GM21528 (cell line): ENCODE results near the gene FECH.
"Not testable (repeated sequence)": the region's sequence is repeated elsewhere in the genome, so short reads cannot be mapped to it uniquely, and the experiment has no call there.

Source experiments
- ATAC-seq: cut with Tn5 transposase; IDR thresholded peaks from one replicate; pipeline ENCODE4 v1.9.1; 2021; ENCODE audit warnings: mild to moderate bottlenecking, moderate library complexity; ENCODE audit not compliant: unreplicated experiment, low FRiP score

Gene FECH

DNA sequence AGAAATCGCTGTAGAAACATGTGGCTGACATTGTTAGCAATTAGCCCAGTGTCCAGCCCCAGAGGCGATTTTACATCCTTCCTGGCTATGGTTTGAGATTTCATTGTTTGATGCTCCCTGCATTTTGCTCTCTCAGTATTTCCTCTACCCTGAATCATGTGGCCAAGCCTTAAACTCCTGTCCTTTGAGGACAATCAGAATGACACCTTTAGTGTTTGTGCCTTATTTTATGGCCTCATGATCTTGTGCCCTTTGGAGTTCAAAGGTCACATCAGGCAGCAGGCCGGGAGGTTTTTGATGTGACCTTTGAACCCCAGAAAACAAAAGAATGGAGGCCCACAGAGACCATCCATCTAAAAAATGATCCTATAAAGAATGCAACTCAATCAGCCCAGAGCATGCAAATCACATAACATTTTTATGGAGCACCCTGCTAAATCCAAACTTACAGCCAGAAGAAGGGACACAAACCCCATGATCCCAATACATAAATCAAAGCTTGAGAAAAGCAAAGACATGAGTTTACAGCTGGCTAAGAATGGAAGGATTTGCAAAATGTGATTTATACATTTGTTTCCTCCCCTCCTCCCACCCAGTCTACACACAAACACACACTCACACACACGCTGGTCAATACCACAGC, 52.5 kb downstream of the FECH start:
- ATAC-seq, result no peak

DNA sequence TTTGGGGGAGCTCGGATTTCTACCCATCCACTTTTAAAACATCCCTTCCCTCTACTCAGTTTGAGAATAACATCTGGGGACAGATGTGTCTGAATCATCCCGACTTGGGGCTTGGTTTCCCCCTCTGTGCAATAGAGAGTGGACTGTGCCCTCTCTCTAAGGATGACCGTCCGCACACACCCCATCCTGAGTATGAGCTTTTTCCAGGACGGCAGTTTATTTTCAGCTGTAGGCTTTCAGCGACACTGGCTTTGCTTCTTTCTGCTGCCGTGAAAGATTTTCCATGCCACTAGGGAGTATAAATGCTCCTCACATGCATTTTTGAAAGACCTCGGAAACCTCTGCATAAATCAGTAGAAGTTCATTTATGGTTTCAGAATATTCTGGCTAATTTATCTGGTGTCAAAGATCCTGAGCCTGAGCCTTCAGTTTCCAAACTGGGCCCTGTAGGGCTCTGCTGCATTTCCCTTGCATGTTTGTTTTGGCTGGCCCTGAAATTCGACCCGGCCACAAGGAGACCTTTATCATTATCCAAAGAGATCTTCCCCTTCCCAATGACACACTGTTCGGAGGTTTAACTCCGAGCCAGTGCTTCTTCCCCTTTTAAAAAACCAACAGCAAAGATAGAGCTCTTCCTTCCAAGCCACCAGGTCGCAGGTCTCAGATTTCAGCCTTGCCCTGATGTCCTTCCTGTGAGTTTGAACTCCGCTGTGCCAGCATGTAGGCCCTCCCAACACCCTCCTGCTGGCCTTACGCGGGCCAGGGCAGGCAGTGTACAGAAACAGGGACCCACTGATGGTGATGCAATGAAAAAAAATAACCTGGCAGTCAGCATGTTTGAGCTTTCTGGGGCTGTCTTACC, 53.3 kb downstream of the FECH start:
- no peak for ATAC-seq

DNA sequence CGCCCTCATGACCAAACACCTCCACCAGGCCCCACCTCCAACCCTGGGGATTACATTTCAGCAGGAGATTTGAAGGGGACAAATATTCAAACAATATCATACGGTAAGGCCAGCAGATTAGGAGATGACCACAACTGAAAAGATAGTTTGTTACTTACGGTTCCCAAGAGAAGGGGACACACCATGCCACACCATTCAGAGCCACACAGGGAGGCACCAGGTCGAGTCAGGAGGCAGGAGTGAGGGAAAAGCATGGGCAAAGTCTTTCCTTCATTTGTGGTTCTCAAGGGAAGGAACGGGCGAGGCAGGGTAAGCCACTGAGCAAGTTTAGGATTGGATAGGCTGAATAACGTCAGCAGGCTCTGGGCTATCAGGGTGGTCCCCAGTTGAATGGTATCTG, 57.4 kb downstream of the FECH start:
- ATAC-seq, result no peak

DNA sequence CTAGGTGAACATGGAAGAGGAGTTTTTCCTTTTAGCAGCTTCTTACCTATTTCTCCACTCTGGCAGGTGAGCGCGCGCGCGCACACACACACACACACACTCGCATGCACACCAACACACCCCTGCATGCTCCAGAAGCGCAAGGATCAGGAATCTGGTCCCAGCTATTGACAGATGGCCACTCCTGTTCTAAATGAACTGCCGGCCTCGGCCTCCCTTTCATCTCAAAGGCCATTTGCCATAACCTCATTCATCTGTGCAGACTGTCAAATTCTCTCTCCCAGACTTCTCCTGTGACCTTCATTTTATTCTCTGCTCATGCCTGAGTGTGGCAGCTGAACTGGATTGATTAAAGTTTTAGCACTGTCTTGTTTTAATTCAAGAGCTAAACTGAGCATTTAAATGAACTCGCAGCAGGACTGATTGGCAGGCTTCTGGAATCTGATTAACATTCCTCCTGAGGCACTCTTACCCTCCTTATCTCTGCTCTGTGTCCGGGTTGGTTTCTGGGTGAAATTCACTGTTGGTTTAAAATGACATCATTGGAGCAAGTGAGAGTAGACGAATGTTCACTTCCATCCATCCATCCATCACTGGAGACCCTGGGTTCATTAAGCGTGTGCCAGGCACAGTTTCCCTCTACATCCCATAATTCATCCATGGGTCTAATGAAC, 58.8 kb downstream of the FECH start:
- no peak for ATAC-seq

DNA sequence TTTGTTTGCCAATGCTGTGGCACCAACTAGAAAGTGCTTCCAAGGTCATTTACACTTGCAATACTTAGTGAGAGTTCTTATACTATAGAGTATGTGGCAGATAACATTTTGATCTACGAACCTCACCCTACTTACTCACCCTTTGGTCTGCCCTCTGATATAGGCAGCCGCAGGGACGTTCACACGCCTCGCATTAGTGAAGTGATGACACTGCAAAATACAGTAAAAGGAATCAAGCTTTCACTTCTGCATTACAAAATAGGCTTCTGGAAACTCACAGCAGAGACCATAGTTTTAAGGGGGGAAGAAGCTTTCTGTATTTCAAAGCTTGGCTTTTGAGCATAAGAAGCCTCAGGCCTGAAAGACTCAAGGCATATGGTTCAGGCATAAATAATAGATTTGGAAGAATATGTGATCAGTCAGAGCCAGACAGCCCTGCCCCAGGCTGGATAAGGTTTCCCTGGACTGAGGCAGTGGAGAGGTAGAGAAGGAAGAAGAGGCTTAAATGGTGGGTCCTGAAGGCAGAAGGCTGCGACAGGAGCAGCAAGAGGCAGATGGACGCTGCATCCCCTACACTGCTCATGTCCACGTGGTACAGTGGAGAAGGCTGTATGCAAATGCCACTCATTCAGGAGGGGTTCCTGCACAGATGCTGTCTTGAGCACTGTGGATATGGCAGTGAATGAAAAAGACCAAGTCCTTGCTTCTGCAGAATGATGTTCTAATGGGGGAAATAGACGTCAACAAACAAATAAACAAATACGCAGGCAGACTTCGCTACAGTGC, 63.1 kb downstream of the FECH start:
- no peak for ATAC-seq

DNA sequence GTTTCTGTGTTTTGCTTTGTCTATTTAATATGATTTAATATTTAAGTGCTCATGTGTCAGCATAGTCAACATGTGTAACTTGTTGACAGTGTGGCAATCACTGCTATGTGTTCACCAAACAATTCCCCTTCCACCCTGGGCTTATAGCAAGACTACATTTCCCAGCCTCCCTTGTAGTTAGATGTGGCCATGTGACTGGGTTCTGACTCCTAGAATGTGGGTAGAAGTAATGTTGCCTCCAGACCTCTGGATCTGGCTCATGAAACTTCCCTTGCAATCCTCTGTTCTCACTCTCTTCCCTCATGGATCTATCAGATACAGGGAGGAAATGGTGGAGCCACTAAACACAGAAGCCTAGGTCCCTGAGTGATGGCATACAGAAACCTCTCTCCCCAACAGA, 64.2 kb downstream of the FECH start:
- ATAC-seq, result not testable (repeated sequence)

DNA sequence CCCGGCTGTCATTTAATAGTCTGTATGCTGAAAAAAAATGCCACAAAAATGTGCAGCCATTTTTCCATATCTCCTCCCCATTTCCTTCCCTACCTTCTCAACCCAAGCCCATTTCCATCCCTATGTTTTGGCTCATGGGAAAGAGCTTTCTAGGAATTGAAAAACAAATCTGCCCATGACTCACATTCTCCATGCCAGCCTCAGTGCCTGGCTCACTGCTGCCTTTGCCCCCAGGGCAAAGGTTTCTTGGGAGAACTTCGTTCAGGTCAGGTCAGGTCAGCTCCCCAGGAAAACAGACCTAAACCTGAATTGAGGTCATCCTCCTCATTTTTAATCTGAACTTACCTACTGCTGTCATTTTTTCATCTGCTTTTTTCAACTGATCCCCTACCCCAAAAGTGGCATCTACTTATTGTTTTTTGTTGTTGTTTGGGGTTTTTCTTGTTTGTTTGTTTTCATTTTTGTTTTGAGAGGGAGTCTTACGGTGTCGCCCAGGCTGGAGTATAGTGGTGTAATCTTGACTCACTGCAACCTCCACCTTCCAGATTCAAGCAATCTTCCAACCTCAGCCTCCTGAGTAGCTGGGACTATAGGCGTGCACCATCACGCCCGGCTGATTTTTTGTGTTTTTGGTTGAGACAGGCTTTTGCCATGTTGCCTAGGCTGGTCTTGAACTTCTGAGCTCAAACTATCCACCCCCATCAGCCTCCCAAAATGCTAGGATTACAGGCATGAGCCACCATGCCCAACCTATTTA, 66.7 kb downstream of the FECH start:
- ATAC-seq, result no peak

DNA sequence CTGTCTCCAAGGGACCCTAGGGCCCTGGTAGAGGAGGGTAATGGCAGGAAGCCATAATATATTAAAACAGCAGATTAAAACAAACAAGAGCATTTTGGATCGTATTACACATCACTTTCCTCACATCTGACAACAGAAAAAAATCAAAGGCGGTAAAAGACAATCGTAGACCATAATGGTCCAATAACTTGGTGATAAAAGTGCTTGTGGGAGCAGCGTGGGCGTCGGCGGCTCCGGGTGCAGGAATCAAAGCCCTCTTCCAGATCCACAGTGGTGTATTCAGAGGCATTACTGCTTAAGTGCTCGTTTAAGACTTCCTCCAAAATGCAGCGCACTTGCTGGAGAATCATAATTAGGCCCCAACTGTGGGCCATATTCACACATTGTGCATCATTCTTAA, 68.0 kb downstream of the FECH start:
- ATAC-seq, result no peak

DNA sequence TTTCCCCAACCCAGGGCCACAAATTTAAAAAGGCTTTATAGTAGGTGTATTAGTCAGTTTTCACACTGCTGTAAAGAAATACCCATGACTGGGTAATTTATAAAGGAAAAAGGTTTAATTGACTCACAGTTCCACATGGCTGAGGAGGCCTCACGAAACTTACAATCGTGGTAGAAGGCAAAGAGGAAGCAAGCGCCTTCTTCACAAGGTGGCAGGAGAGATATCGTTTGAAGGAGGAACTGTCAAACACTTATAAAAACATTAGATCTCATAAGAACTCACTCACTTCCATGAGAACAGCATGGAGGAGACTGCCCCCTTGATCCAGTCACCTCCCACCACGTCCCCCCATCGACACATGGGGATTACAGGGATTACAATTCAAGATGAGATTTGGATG, 70.4 kb downstream of the FECH start:
- ATAC-seq, result no peak

DNA sequence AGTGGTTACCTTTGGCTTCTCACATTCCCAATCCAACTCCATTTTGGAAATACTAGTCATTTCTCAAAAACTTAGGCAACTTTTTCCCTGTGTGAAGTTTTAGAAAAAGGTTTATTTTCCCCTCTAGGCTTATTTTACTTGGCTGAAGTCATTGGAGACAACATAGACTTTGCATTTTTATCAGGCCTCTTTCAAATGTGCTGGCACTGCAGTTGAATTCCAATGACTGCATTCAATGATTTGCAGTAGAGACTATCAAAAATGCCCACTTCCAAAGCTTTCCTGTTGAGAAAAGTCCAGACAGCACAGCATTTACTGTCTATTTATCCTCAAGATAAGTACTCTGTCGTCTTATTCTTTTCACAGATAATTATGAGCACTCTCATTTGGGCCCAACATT, 81.3 kb downstream of the FECH start:
- ATAC-seq, result no peak

DNA sequence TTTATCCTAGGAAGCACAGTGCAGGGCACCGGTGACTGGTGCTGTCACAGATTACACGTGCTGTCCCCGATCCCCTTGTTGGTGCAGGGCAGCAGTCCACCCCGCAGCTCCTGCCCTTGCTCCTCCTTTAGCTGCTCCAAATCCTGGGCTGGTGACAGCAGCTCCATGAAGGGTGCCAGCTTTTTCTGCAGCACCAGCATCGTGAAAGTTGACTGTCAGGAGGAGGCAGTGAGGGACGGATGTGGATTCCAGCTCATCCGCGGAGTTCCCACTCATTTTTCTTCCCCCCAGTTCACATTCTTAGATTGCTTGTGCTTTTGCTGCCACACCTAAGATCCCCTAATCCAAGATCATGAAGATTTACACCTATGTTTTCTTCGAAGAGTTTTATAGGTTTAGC, 83.9 kb downstream of the FECH start:
- ATAC-seq, result no peak

DNA sequence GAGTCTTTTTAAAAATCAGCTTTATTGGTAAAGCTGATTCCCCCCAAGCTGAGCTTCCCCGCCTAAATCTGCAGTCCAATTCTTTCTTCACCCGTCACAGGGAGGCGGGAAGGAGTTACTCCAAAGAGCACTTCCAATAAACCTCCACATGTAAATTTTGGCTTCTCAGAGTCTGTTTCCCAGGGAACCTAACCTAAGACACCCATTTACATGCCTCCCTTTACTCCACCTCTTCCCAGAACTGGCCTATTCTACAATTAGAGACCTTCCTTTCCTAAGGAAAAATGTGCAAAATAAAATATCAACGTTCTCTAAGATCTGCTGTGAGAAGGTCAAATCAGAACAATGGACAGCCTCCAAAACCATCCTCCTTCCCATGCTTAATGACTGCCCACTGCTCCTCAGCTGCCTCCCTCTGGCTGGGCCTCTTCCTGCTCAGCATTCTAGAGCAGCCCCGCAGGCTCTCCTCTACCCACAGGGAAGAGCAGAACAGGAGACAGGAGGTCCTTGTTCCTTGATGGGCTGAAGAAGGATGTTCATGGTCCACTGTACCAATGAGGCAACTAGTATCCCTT, 87.7 kb downstream of the FECH start:
- ATAC-seq, result no peak
